Measurements from ENCODE around the gene LDLRAD1.

Gene LDLRAD1

GRCh38 chr1:53982034-53982762, 35.8 kb downstream of the LDLRAD1 start:
- ATAC-seq = no peak
- TF ChIP-seq ZNF70 (CRISPR knock-in tag; IDR thresholded peaks at IDR 0.05) (no peak), TSHZ2 (CRISPR knock-in tag; IDR thresholded peaks at IDR 0.05) (no peak), ISL1 (CRISPR knock-in tag; IDR thresholded peaks at IDR 0.05) (no peak), ZC3H10 (CRISPR knock-in tag; IDR thresholded peaks at IDR 0.05) (no peak), PATZ1 (CRISPR knock-in tag; IDR thresholded peaks at IDR 0.05; ENCODE audit: borderline replicate concordance) (no peak), ZFP3 (CRISPR knock-in tag; IDR thresholded peaks at IDR 0.05) (no peak), CSDC2 (CRISPR knock-in tag; IDR thresholded peaks at IDR 0.05) (no peak), TCF4 (CRISPR knock-in tag; IDR thresholded peaks at IDR 0.05; ENCODE audit: borderline replicate concordance) (no peak), GLIS3 (CRISPR knock-in tag; IDR thresholded peaks at IDR 0.05) (no peak), SNAI2 (CRISPR knock-in tag; IDR thresholded peaks at IDR 0.05) (no peak)

- TF ChIP-seq ESRRG (CRISPR knock-in tag; IDR thresholded peaks at IDR 0.05) (no peak), TSHZ2 (CRISPR knock-in tag; IDR thresholded peaks at IDR 0.05) (no peak), ZFP3 (CRISPR knock-in tag; IDR thresholded peaks at IDR 0.05) (no peak), POU6F1 (CRISPR knock-in tag; IDR thresholded peaks at IDR 0.05; ENCODE audit: borderline replicate concordance, low read depth) (no peak), PPARA (CRISPR knock-in tag; IDR thresholded peaks at IDR 0.05; ENCODE audit: borderline replicate concordance) (no peak), TCF4 (CRISPR knock-in tag; IDR thresholded peaks at IDR 0.05; ENCODE audit: borderline replicate concordance) (no peak), ZNF565 (CRISPR knock-in tag; conservative IDR thresholded peaks at IDR 0.05; ENCODE audit: low read depth) (no peak), ZFP30 (CRISPR knock-in tag; IDR thresholded peaks at IDR 0.05) (no peak), SNAI2 (CRISPR knock-in tag; IDR thresholded peaks at IDR 0.05) (no peak), GLIS3 (CRISPR knock-in tag; IDR thresholded peaks at IDR 0.05) (no peak), PATZ1 (CRISPR knock-in tag; IDR thresholded peaks at IDR 0.05; ENCODE audit: borderline replicate concordance) (no peak), CSDC2 (CRISPR knock-in tag; IDR thresholded peaks at IDR 0.05) (no peak), ZNF70 (CRISPR knock-in tag; IDR thresholded peaks at IDR 0.05) (no peak), ZNF8 (CRISPR knock-in tag; IDR thresholded peaks at IDR 0.05) (no peak), TOX (CRISPR knock-in tag; IDR thresholded peaks at IDR 0.05; ENCODE audit: borderline replicate concordance) (no peak), ISL1 (CRISPR knock-in tag; IDR thresholded peaks at IDR 0.05) (no peak), ARNTL (CRISPR knock-in tag; IDR thresholded peaks at IDR 0.05; ENCODE audit: borderline replicate concordance, low read depth) (no peak)
- TF ChIP-seq, protein P1, sequence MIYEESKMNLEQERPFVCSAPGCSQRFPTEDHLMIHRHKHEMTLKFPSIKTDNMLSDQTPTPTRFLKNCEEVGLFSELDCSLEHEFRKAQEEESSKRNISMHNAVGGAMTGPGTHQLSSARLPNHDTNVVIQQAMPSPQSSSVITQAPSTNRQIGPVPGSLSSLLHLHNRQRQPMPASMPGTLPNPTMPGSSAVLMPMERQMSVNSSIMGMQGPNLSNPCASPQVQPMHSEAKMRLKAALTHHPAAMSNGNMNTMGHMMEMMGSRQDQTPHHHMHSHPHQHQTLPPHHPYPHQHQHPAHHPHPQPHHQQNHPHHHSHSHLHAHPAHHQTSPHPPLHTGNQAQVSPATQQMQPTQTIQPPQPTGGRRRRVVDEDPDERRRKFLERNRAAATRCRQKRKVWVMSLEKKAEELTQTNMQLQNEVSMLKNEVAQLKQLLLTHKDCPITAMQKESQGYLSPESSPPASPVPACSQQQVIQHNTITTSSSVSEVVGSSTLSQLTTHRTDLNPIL (CRISPR knock-in tag; IDR thresholded peaks at IDR 0.05; ENCODE audit: low read depth) = no peak
- TF ChIP-seq, protein P2, sequence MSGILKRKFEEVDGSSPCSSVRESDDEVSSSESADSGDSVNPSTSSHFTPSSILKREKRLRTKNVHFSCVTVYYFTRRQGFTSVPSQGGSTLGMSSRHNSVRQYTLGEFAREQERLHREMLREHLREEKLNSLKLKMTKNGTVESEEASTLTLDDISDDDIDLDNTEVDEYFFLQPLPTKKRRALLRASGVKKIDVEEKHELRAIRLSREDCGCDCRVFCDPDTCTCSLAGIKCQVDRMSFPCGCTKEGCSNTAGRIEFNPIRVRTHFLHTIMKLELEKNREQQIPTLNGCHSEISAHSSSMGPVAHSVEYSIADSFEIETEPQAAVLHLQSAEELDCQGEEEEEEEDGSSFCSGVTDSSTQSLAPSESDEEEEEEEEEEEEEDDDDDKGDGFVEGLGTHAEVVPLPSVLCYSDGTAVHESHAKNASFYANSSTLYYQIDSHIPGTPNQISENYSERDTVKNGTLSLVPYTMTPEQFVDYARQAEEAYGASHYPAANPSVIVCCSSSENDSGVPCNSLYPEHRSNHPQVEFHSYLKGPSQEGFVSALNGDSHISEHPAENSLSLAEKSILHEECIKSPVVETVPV (CRISPR knock-in tag; IDR thresholded peaks at IDR 0.05) = no peak
- ATAC-seq = no peak
Observed at GRCh38 chr1:53981220-53981619, 36.8 kb downstream of the LDLRAD1 start.
